Measurements from ENCODE around the gene MACROD2. TPM values are rescaled to one million over a fixed set of nuclear protein-coding genes. Genes with fewer than 3 reads are reported as not detected.
A peak's percentile ranks its signal among the peaks of the same experiment; 100 is the strongest.

The MACROD2 gene
- total RNA-seq, 1 experiment from 2014 or later = 1.6 TPM

DNA sequence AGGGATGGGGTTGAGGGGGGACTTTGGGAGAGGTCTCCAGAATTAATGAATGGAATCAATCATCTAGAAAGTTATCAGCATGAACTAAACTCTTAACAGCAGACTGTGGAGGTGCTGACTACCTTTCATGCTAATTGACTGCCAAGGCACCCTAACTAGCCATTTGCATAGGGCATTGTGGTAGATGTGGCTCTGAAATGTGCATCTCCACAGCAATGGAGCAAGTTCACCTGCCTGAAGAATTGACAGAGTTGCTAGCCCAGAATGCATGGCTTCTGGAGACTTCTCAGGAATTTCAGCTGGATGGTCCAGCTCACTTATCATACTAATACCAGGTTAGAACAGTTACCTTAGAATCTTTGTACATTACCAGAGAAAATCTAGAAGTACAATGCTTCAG, 1832.3 kb downstream of the MACROD2 start:
- no peak overlapping the region for H2AFZ ChIP-seq (ENCODE audit: low read length)
- H3K27ac Mint-ChIP-seq = peak overlapping the region in 1 of 3 experiments; percentile 64; a peak in 2 of 7 replicates
- H3K23ac ChIP-seq (ENCODE audit: insufficient read length, low read depth, low read length) = no peak overlapping the region
- H4K91ac ChIP-seq (ENCODE audit: insufficient read length, low read depth, low read length) = no peak overlapping the region
- no peak overlapping the region for H2BK5ac ChIP-seq (ENCODE audit: insufficient read length, low read length)
- H3K4ac ChIP-seq (ENCODE audit: low read depth, low read length) = no peak overlapping the region
- no peak overlapping the region for H3K4me2 ChIP-seq (ENCODE audit: insufficient read depth, insufficient read length, low read length)
- no peak overlapping the region for H2BK20ac ChIP-seq (ENCODE audit: low read depth, low read length, poor library complexity, severe bottlenecking)
- H3K27ac ChIP-seq (ENCODE audit: insufficient read length, low read depth, low read length) = no peak overlapping the region
- no peak overlapping the region for H3K56ac ChIP-seq (ENCODE audit: insufficient read length, low read depth, low read length)
- H3K4me1 Mint-ChIP-seq = peaks cover 16 to 18% of the 10 kb centered on the region in 2 experiments
- peaks cover 4% of the 10 kb centered on the region; the same call in 1 of the 2 replicates for H3K4me1 ChIP-seq (ENCODE audit: insufficient read depth, low read length)
- H3T11ph ChIP-seq (ENCODE audit: low read length) = no peak overlapping the region
- no peaks in the 10 kb centered on the region for H3K23me2 ChIP-seq (ENCODE audit: insufficient read length, low read depth, low read length, poor library complexity, severe bottlenecking)
- no peaks in the 10 kb centered on the region for H3K79me2 ChIP-seq (ENCODE audit: insufficient read depth, low read length)
- H3K18ac ChIP-seq (ENCODE audit: insufficient read length, low read depth, low read length) = no peak overlapping the region
- no peak overlapping the region for H3K9ac ChIP-seq (ENCODE audit: extremely low read depth, insufficient read length, low read length)
- H3K27me3 ChIP-seq (ENCODE audit: insufficient read depth, low read length) = no peaks in the 10 kb centered on the region
- no peak overlapping the region for H4K8ac ChIP-seq (replicated peaks; ENCODE audit: insufficient read length, low read depth, low read length)
- H3K14ac ChIP-seq (ENCODE audit: insufficient read depth, low read length) = no peak overlapping the region
- DNase-seq = no peak
- H3K9me3 Mint-ChIP-seq = no peaks in the 10 kb centered on the region
- H2BK12ac ChIP-seq (ENCODE audit: insufficient read length, low read depth, low read length) = no peak overlapping the region
- H3K79me1 ChIP-seq (ENCODE audit: insufficient read depth, low read depth, low read length, poor library complexity, severe bottlenecking) = no peaks in the 10 kb centered on the region
- no peak overlapping the region for H3K4me3 Mint-ChIP-seq
- H3K27me3 Mint-ChIP-seq (ENCODE audit: low read depth) = no peaks in the 10 kb centered on the region
- no peaks in the 10 kb centered on the region for H4K20me1 ChIP-seq (ENCODE audit: control insufficient read depth, insufficient read depth, insufficient read length)
- H3K36me3 Mint-ChIP-seq (ENCODE audit: insufficient read depth in 1 of 3, low read depth in 3 of 3) = no peaks in the 10 kb centered on the region; a peak in 1 of 7 replicates
- no peak overlapping the region for H2BK15ac ChIP-seq (ENCODE audit: low read depth, low read length)
- no peaks in the 10 kb centered on the region for H3K9me3 ChIP-seq (ENCODE audit: control insufficient read depth, low read depth, low read length)
- H2AK5ac ChIP-seq (ENCODE audit: insufficient read length, low read length) = no peak overlapping the region
- no peak overlapping the region for H2BK120ac ChIP-seq (ENCODE audit: low read depth, low read length, poor library complexity, severe bottlenecking)
- no peak overlapping the region for H4K5ac ChIP-seq (ENCODE audit: insufficient read length, low read depth, low read length)
- TF ChIP-seq, protein P1, sequence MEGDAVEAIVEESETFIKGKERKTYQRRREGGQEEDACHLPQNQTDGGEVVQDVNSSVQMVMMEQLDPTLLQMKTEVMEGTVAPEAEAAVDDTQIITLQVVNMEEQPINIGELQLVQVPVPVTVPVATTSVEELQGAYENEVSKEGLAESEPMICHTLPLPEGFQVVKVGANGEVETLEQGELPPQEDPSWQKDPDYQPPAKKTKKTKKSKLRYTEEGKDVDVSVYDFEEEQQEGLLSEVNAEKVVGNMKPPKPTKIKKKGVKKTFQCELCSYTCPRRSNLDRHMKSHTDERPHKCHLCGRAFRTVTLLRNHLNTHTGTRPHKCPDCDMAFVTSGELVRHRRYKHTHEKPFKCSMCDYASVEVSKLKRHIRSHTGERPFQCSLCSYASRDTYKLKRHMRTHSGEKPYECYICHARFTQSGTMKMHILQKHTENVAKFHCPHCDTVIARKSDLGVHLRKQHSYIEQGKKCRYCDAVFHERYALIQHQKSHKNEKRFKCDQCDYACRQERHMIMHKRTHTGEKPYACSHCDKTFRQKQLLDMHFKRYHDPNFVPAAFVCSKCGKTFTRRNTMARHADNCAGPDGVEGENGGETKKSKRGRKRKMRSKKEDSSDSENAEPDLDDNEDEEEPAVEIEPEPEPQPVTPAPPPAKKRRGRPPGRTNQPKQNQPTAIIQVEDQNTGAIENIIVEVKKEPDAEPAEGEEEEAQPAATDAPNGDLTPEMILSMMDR (conservative IDR thresholded peaks at IDR 0.05) = no peak

Data from H9 (cell line).